Measurements from ENCODE around the gene SLC66A1.

SLC66A1 gene

DNA sequence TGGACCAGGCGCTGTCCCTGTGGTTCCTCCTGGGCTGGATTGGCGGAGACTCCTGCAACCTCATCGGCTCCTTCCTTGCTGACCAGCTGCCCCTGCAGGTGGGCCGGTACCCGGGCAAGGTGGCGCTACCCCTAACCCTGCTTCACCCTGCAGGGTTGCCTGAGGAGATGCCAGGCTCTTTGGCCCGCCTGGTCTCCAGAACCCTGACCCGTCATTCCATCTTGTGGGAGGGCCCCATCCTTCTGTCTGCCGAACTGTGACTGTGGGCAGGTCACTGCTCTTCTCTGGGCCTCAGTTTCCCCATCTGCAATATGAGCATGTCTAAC, 12.5 kb downstream of the SLC66A1 start:
- in situ Hi-C loops (cut with HindIII; ENCODE audit: low sequenced_read_pairs), result no loop called here

DNA sequence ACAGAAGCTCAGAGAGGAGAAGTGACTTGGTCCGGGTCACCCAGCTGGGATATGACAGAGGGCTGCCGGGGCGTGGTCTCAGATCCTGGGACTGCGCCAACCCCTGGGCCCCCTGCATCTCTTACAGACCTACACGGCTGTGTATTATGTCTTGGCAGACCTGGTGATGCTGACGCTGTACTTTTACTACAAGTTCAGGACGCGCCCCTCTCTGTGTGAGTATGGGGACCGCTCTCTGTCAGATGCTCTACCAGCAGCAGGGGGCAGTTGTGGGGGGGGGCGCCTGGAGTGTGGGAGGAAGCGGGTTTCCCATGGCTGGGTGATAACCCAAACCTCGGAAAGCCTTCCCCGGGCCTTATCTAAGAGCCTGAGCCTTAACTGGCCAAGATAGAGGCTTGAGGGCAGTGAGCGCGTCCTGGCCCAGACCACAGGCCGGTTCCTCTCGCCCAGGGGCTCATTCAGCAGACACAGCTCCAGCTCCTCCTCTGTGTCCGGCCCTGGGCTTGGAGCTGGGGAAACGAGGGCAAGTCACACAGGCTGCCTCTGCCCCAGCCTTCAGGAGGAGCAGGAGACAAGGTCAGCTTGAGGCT, 13.3 kb downstream of the SLC66A1 start:
- in situ Hi-C loops (cut with HindIII; ENCODE audit: low sequenced_read_pairs), result loop anchor here (5.0 kb wide), 2 partner anchors 68 to 302 kb away; no protein-coding TSS in a partner anchor

DNA sequence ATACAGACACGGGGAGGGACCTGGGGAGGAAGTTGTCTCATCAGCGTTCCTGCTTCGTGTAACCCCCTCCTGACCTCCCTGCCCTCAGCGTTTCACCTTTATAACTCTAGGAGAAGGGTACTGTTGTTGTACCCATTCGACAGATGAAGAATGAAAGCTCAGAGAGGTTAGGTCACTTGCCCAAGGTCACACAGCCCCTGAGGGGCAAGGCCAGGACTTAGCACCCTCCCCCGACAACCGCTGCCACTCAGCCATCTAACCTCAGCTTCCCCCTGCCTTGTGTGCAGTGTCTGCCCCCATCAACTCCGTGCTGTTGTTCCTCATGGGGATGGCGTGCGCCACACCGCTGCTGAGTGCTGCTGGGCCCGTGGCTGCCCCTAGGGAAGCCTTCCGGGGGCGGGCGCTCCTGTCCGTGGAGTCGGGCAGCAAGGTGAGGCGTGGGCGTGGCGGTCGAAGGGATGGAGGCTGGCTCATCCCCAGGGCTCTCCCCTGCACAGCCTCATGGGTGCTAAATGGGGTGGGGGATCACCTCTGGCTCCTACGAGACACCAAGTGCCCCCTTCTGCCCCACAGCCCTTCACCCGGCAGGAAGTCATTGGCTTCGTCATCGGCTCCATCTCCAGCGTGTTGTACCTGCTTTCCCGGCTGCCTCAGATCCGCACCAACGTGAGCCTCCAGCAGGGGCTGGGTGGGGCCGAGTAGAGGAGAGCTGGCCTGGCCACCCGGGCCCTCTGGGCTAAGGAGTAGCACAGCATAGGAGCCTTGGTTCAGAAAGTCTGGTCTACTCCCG, 14.0 kb downstream of the SLC66A1 start:
- in situ Hi-C loops (cut with HindIII; ENCODE audit: low sequenced_read_pairs), result loop anchor here (5.0 kb wide), 2 partner anchors 69 to 301 kb away; no protein-coding TSS in a partner anchor

DNA sequence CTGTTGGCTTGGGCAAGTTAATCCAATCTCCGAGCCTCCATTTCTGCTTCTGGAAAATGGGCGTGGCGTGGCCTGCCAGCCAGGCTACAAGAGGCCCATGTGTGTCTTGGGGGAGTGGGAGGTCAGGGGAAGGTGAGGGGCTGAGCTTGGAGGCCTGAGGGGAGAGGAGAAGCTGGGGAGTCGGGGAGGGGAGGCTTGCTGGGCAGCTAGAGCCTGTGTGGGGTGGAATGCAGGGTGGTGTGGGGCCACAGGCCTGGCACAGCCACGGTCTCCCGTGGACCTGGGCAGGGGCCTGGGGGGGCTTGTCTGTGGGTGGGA, 14.6 kb downstream of the SLC66A1 start:
- in situ Hi-C loops (cut with HindIII; ENCODE audit: low sequenced_read_pairs), result loop anchor here (5.0 kb wide), 2 partner anchors 69 to 301 kb away; no protein-coding TSS in a partner anchor

DNA sequence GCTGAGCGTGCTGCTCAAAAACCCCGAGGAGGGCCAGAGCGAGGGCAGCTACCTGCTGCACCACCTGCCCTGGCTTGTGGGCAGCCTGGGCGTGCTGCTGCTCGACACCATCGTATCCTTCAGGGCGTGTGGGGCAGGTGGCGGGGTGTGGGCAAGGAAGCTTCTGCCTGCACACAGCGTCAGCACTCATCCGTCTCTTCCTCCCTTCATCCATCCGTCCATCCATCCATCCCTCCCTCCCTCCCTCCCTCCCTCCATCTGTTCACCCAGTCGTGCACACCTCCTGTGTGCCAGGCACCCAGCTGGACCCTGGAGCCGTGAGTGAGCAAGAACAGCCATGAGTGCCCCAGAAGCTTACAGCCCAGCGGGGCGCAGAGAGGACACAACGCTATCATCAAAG, 15.2 kb downstream of the SLC66A1 start:
- in situ Hi-C loops (cut with HindIII; ENCODE audit: low sequenced_read_pairs), result loop anchor here (5.0 kb wide), 2 partner anchors 70 to 300 kb away; no protein-coding TSS in a partner anchor

DNA sequence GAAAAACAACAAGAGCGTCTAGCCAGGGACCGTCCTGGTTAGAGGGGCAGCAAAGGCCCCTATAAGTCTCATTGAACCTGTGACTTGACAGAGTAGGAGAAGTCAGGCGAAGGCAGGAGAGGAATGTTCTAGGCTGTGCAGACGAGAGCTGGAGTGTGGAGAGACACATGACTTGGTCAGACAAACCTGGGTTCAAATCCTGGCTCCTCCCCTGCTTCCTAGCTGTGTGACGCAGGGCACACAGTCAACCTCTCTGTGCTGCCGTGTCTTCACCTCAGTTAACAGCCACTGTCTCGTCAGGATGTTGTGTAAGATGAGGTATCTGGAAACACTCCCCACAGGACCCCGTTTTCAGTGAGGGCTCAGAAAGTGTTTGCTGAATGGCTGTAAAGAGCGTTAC, 15.6 kb downstream of the SLC66A1 start:
- in situ Hi-C loops (cut with HindIII; ENCODE audit: low sequenced_read_pairs), result loop anchor here (5.0 kb wide), 2 partner anchors 70 to 300 kb away; no protein-coding TSS in a partner anchor

DNA sequence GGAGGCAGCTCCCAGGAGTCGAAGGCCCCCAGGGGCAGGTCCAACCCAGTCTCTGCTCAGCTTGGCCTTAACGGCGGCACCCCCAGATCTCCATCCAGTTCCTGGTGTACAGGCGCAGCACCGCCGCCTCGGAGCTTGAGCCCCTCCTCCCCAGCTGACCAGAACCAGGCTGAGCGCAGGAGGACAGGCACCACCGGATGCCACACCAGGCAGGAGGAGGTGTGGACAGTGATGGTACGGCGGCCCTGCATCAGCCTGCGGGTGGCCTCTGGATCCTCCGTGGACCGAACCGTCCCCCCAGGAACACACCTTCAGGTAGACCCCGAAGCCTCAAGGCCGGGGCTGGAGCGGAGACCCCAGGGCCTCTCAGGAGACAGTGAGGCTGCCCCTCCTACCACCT, 16.4 kb downstream of the SLC66A1 start:
- in situ Hi-C loops (cut with HindIII; ENCODE audit: low sequenced_read_pairs), result loop anchor here (5.0 kb wide), 2 partner anchors 71 to 299 kb away; no protein-coding TSS in a partner anchor

DNA sequence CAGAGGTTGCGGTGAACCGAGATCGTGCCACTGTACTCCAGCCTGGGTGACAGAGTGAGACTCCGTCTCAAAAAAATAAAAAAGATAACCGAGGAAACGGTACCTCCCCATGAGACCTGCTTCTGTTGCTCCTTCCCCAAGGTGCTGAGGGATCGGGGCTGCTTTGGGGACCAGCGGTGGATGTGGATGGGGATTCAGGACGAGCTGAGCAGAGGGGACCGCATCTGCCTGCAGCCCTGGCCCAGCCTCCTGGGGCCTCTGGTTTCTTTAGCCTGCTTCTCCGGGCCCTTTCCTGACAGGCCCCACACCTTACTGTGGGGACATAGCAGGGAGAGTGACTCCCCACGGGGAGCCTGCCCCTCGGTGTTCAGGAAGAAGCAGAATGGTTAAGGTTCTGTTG, 17.1 kb downstream of the SLC66A1 start:
- in situ Hi-C loops (cut with HindIII; ENCODE audit: low sequenced_read_pairs), result loop anchor here (5.0 kb wide), 2 partner anchors 72 to 298 kb away; no protein-coding TSS in a partner anchor

DNA sequence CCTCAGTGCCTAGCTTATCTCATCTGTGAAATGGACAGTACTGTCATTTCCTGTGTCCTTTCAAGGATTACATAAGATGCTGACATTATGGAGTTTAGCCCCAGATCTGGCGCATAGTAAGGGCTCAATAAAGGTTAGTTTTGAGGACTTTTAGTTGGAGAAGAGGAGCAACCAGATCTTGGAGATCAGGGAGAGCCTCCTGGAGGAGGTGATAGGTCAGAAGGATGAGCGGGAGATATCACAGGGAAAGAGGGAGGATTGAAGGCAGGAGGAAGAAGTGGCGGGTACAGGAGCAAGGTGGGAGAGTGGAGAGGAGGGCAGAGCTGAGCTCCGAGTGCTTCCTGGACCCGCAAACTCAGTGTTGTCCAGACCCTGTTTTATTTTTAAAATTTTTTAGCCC, 17.5 kb downstream of the SLC66A1 start:
- in situ Hi-C loops (cut with HindIII; ENCODE audit: low sequenced_read_pairs), result loop anchor here (5.0 kb wide), 2 partner anchors 72 to 298 kb away; no protein-coding TSS in a partner anchor

DNA sequence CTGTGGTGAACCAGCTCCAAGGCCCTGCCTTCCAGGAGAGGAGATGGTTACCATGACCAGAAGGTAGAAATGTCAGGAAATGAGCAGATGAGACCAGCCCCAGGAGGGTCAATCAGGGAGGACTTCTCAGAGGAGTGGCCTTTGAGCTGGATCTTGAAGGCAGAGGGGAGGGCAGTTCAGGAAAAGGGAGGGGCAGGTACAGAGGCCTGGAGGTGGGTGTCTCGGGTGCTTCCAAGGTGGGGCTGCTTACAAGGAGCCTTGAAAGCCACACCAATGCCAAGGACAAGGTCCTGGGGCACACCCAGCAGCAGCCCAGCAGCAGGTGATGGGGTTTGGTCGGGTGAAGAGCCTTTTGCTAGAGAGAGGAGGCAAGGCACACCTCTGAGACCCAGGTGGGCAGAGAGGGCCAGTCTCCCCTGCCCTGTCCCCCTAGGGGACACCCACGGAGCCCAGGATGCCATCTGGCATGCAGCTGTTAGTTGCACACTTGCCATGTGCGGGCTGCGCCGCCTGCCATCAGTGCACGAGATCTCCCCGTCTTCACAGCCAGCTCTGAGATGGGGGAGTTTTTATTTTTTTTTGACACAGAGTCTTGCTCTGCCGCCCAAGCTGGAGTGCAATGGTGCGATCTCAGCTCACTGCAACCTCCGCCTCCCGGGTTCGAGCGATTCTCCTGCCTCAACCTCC, 18.5 kb downstream of the SLC66A1 start:
- in situ Hi-C loops (cut with HindIII; ENCODE audit: low sequenced_read_pairs), result no loop called here

DNA sequence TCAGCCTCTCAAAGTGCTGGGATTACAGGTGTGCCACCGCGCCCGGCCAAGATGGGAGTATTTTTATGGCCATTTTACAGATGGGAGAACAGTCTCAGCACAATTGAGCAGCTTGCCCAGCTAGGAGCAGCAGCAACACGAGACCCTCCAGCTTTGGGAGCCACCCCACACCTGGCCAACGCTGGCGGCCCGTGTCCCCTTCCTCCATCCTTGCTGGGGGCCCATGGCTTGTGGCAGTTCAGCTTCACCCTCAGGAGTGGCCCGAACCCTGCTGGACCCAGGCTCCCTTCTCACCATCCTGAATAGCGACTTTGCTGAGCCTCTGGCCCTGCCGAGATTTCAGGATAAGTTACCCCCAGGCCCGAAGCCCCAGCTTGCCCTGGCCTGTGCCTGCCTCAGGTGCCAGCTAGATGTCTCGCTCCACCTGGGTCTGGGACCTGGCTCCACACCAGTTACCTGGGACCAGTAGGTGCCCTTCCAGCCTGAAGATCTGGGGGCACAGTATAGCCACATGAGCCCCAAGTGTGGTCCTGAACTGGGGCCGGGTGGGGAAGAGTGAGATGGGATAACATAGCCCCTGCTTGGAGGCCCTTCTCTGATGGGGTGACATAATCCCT, 19.2 kb downstream of the SLC66A1 start:
- in situ Hi-C loops (cut with HindIII; ENCODE audit: low sequenced_read_pairs), result no loop called here

DNA sequence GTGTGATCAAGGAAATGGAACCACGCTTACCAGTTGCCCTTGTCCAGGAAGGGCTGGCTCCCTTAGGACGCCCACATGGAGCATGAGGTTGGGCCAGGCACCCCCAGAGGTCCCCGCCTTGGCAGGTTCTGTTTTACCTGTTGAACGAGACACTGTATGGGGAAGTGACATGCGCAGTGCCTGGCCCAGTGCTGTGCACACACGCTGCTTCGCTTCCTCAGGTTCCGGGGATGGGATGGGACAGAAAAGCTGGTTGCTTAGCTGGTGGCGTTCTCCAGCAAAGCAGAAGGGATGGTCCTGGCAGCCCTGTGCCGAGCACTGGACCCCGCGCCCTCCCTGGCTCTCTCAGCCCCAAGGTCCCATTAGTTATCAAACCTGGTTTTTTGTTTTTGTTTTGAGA, 20.7 kb downstream of the SLC66A1 start:
- in situ Hi-C loops (cut with HindIII; ENCODE audit: low sequenced_read_pairs), result no loop called here

DNA sequence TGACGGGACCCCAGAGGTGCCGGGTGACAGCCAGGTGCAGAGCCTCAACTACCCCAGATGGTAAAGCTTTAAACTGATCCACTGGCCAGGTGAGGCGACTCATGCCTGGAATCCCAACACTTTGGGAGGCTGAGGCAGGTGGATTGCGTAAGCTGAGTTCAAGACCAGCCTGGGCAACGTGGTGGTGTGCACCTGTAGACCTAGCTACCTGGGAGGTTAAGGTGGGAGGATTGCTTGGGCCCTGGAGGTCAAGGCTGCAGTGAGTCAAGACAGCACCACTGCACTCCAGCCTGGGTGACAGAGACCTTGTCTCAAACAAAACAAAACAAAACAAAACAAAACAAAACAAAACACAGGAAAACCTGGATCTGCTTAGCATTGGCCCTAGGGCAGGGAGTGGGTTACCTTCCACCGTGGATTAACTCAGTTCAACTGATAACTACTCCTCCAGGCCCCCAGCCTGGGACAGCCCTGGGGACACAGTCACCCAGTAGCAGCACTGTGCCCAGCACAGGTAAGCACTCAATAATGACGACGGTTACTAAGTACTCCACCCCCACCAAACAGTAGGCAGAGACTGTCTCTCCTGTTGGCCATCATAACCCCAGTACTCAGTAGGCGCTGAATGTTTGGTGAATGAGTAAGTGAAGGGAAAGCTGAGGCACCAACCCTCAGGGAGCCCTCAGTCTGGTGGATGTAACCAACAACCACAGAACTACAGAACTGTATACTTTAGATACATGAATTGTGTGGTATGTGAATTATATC, 21.6 kb downstream of the SLC66A1 start:
- in situ Hi-C loops (cut with HindIII; ENCODE audit: low sequenced_read_pairs), result no loop called here

DNA sequence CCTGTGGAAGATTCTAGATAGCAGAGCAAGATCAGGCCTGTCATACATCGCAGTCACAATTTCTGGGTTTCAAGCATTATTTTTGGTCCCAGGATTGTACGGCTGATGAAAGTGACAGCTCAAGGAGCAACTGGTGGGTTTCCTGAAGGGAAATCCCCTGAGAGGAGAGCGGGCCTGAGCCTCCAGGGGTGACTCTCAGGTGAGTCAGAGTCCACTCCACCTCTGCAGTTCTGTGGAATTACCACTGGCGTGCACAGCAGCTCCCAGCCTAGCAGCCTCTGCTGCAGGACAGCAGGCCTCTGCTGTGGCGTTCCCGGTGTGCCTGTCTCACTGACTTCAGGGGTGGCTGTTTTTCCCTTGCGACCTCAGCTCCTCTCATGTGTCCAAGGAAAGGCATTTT, 24.4 kb downstream of the SLC66A1 start:
- in situ Hi-C loops (cut with HindIII; ENCODE audit: low sequenced_read_pairs), result no loop called here

DNA sequence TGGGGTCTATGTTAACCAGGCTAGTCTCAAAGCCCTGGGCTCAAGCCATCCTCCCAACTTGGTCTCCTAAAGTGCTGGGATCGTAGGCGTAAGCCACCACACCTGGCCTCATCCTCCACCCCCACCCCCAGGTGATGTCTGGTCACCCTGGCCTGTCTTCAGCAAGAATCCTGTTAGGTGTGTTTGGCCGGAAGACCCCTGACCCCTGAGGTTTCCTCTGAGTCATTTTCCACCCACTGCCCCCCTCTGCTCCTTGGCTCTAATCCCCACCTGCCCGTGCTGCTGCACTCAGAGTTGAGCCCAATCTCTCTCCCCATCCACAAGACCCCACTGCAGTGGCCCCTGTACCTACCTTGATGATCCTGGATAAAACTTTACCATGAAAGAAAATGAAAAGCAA, 25.2 kb downstream of the SLC66A1 start:
- in situ Hi-C loops (cut with HindIII; ENCODE audit: low sequenced_read_pairs), result no loop called here

DNA sequence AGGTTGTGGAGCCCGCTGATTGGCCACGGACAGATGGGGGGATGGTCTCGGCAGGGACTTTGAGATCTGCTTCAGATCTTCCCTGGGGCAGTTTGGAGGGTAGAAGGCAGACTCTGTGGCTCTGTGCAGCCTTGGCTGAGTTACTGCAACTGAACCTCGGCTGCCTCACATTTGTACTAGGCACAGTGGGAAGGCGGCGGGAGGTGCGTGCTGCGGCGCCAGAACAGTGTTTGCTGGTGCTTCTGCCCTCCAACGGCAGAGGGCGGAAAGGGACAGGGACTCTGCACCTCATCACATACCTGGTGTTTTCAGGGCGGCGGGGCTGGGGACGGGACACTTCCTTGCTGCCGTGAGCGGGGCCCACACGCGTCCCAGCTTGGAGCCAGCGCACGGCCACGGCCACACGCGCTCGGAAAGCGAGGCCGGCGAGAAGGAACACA, 26.2 kb downstream of the SLC66A1 start:
- in situ Hi-C loops (cut with HindIII; ENCODE audit: low sequenced_read_pairs), result no loop called here

DNA sequence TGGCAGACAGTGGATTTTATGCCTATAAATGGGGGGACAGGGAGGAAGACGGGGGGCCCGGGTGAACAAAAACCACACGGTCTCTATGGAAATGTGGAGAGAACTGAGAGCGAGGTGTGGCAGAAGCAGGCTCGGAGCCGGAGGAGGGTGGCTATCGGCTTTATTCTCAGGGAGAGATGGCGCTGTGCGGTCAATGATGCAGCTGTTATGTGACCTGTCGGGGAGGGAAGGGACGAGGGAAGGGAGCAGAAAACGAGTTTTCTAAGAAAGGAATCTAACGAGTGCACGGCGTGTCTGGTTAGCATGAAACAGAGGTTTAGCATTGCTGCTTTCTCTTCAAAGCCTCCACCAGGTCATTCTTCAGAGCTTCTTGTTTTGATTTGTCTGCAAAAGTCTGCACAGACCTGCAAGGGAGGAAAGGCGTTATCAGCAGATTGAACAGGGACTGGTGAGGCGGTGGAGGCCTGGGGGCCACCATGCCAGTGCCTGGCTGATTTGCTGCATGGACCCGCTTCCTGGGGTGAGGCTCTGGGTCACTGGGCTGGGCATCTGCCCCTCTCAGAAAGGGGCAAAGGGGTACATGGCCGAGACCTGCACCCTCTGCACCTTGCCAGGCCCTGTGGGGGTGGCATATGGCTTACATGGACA, 27.2 kb downstream of the SLC66A1 start:
- in situ Hi-C loops (cut with HindIII; ENCODE audit: low sequenced_read_pairs), result no loop called here

DNA sequence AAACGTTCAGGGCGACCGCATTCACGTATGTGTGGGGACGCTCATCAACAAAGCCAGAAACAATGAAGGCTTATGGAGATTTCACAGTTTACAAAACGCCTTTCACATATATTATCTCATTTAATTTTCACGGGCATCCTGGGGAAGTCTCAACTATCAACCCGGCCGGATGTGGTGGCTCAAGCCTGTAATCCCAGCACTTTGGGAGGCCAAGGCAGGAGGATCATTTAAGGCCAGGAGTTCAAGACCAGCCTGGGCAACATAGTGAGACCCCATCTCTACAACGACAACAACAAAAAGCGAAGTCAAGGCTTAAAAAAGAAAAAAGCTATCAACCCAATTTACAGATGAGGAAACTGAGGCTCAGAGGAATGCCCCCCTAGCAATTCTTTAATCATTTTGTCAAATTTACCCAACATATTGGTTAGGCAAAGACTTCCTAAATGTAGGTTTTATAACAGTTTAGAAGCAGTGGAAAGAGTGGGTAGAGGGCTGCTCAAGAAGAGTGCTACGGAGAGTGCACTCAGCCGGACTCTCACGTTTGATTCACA, 28.3 kb downstream of the SLC66A1 start:
- in situ Hi-C loops (cut with HindIII; ENCODE audit: low sequenced_read_pairs), result loop anchor here (5.0 to 10.0 kb wide), 2 partner anchors 37 to 66 kb away; no protein-coding TSS in a partner anchor

DNA sequence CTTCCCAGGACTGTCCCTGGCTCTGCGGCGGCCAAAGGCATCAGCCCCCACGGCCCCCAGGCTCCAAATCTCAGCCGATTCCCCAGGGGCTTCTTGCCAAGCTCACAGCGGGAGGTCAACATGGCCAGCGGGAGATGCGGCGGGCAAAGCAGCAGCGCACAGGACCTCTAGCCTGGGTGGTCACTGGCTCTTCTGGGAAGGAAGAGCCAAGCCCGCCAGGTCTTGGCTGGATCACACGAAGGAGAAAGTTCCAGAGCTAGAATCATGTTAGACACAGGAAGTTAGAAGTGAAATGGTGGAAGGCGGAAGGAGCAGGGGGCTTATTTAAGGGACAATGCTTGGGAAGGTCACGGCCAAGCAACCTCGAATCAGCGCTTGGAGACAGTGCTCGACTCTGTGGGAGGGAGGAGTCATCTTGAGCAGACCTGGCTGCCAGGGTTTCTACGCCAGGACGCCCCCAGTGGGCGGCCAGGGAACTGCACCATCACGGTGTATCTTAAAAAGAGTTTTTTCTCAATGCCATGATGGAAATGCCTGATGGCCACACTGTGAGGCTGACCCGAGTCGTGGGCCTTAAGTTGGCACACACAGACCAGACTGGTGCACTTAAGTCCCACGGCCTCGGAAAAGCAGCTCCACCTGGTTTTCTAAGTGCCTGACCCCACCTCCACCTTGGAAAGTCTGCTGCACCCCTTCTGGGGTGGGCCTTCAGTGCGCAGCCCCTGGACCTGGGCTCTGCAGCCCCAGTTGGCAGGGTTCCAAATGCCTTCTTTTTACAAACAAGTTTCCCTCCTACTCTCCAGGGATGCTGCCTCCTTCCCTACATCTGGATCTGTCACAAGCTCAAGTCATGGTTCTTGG, 29.3 kb downstream of the SLC66A1 start:
- in situ Hi-C loops (cut with HindIII; ENCODE audit: low sequenced_read_pairs), result loop anchor here (5.0 to 10.0 kb wide), 2 partner anchors 36 to 67 kb away; no protein-coding TSS in a partner anchor
